Suprapubic skin (tissue), 3 donors: ENCODE data around the gene TP53TG3D.
"Not testable (repeated sequence)": the region's sequence is repeated elsewhere in the genome, so short reads cannot be mapped to it uniquely, and the experiment has no call there.

ENCODE experiments used
- POLR2A ChIP-seq, 2 donors: fragments of 450-650 bp; IDR thresholded peaks; one replicate each; pipeline ENCODE4 v1.6.1; 2017; ENCODE audit warnings: antibody characterized with exemption in 2 of 2, mild to moderate bottlenecking in 2 of 2, moderate library complexity in 2 of 2
- TF ChIP-seq, protein P1 (sequence below), 2 donors: fragments of 200-600 bp in 1 of 2; fragments of 450-650 bp in 1 of 2; sonication (generic) in 1 of 2; IDR thresholded peaks; one replicate each; pipeline ENCODE4 v1.5.1; 2016 to 2019; ENCODE audit warnings: antibody characterized with exemption in 2 of 2, mild to moderate bottlenecking in 1 of 2, moderate library complexity in 1 of 2

- TF ChIP-seq, protein P1, sequence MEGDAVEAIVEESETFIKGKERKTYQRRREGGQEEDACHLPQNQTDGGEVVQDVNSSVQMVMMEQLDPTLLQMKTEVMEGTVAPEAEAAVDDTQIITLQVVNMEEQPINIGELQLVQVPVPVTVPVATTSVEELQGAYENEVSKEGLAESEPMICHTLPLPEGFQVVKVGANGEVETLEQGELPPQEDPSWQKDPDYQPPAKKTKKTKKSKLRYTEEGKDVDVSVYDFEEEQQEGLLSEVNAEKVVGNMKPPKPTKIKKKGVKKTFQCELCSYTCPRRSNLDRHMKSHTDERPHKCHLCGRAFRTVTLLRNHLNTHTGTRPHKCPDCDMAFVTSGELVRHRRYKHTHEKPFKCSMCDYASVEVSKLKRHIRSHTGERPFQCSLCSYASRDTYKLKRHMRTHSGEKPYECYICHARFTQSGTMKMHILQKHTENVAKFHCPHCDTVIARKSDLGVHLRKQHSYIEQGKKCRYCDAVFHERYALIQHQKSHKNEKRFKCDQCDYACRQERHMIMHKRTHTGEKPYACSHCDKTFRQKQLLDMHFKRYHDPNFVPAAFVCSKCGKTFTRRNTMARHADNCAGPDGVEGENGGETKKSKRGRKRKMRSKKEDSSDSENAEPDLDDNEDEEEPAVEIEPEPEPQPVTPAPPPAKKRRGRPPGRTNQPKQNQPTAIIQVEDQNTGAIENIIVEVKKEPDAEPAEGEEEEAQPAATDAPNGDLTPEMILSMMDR (IDR thresholded peaks at IDR 0.05): not testable (repeated sequence)
- TF ChIP-seq POLR2A (IDR thresholded peaks at IDR 0.05): not testable (repeated sequence)
Measured at GRCh38 chr16:32284800-32285796, 32.0 kb downstream of the TP53TG3D start.
